DND-41 (cell line): ENCODE results near the gene DOK6.

ENCODE experiments used
- ATAC-seq: fragments of 200-7000 bp; cut with Tn5 transposase; 3 replicates; pipeline ENCODE4 v1.9.1; 2021; ENCODE audit warnings: low read depth; ENCODE audit not compliant: insufficient read depth
- DNase-seq: peaks from one replicate; pipeline ENCODE4 v3.0.0-alpha.2; 2020
- H2AFZ ChIP-seq: 2 replicates; pipeline ENCODE4 v1.6.0; 2012; ENCODE audit warnings: low read depth, low read length
- H3K27ac ChIP-seq: 2 replicates; pipeline ENCODE4 v1.5.1; 2012; ENCODE audit warnings: low read length, inconsistent platforms
- H3K27me3 ChIP-seq: fragments of 200-600 bp; sonication (generic); 2 replicates; pipeline ENCODE4 v1.6.0; 2012; ENCODE audit warnings: low read length, mild to moderate bottlenecking, inconsistent platforms; ENCODE audit not compliant: insufficient read depth, poor library complexity
- H3K36me3 ChIP-seq: 2 replicates; pipeline ENCODE4 v1.5.1; 2012; ENCODE audit warnings: low read length, inconsistent platforms; ENCODE audit not compliant: insufficient read depth
- H3K4me1 ChIP-seq: 2 replicates; pipeline ENCODE4 v1.5.1; 2012; ENCODE audit warnings: mild to moderate bottlenecking, low read length; ENCODE audit not compliant: insufficient read depth
- H3K4me2 ChIP-seq: 2 replicates; pipeline ENCODE4 v1.6.0; 2012; ENCODE audit warnings: mild to moderate bottlenecking, moderate library complexity, low read length, inconsistent platforms; ENCODE audit not compliant: insufficient read depth
- H3K4me3 ChIP-seq, 2 experiments: fragments of 200-600 bp in 1 of 2; shearing (Covaris generic) in 1 of 2; 2 replicates each; pipeline ENCODE4 v1.5.1; 2012 to 2016; ENCODE audit warnings: inconsistent platforms in 2 of 2, low read length in 2 of 2, mild to moderate bottlenecking in 2 of 2, low read depth in 1 of 2, moderate library complexity in 1 of 2
- H3K79me2 ChIP-seq: 2 replicates; pipeline ENCODE4 v1.6.0; 2012; ENCODE audit warnings: low read length, inconsistent platforms; ENCODE audit not compliant: insufficient read depth
- H3K9ac ChIP-seq: 2 replicates; pipeline ENCODE4 v1.6.0; 2012; ENCODE audit warnings: low read depth, mild to moderate bottlenecking, inconsistent platforms, low read length, moderate library complexity
- H3K9me3 ChIP-seq: 2 replicates; pipeline ENCODE4 v1.5.1; 2012; ENCODE audit warnings: low read length, moderate library complexity, mild to moderate bottlenecking, inconsistent platforms; ENCODE audit not compliant: insufficient read depth, severe bottlenecking
- H4K20me1 ChIP-seq: 2 replicates; pipeline ENCODE4 v1.6.0; 2012; ENCODE audit warnings: low read length; ENCODE audit not compliant: insufficient read depth
- CTCF ChIP-seq: IDR thresholded peaks from 2 replicates; pipeline ENCODE4 v1.5.1; 2012; ENCODE audit warnings: borderline replicate concordance, low read length, moderate library complexity, mild to moderate bottlenecking; ENCODE audit not compliant: poor library complexity, severe bottlenecking; ENCODE audit errors: extremely low read depth
- EZH2 ChIP-seq: IDR thresholded peaks from 3 replicates; pipeline ENCODE4 v1.6.1; 2012; ENCODE audit warnings: borderline replicate concordance, low read depth, mild to moderate bottlenecking, moderate library complexity, low read length, inconsistent platforms; ENCODE audit not compliant: severe bottlenecking

The DOK6 gene

GRCh38 chr18:69400976-69401225 is 213 bp downstream of the DOK6 start:
- Histone ChIP-seq H3K27me3 (no peaks in the 10 kb centered on the region), H3K9ac (no peak overlapping the region), H3K27ac (no peak overlapping the region), H3K4me1 (no peaks in the 10 kb centered on the region), H3K9me3 (peaks cover 7% of the 10 kb centered on the region), H2AFZ (no peak overlapping the region), H4K20me1 (no peaks in the 10 kb centered on the region), H3K79me2 (no peaks in the 10 kb centered on the region), H3K36me3 (no peaks in the 10 kb centered on the region), H3K4me3 (no peak overlapping the region), H3K4me2 (no peak overlapping the region)
- no peak for ATAC-seq
- DNase-seq, result no peak
- TF ChIP-seq CTCF (no peak), EZH2 (no peak)

- no peaks in the 10 kb centered on the region for H3K4me1 ChIP-seq
- H3K4me3 ChIP-seq, result no peak overlapping the region
- H3K79me2 ChIP-seq, result no peaks in the 10 kb centered on the region
- H3K9me3 ChIP-seq, result peaks cover 7% of the 10 kb centered on the region
- no peak overlapping the region for H3K27ac ChIP-seq
- H3K27me3 ChIP-seq, result no peaks in the 10 kb centered on the region
- ATAC-seq (no peak), DNase-seq (no peak)
- no peak overlapping the region for H2AFZ ChIP-seq
- no peaks in the 10 kb centered on the region for H4K20me1 ChIP-seq
- no peak overlapping the region for H3K4me2 ChIP-seq
- TF ChIP-seq CTCF (no peak), EZH2 (no peak)
- H3K9ac ChIP-seq, result no peak overlapping the region
- no peaks in the 10 kb centered on the region for H3K36me3 ChIP-seq
Measured at GRCh38 chr18:69401226-69401971, 711 bp downstream of the DOK6 start.

GRCh38 chr18:69401972-69402532 is 1.4 kb downstream of the DOK6 start:
- H3K4me2 ChIP-seq, result no peak overlapping the region
- no peaks in the 10 kb centered on the region for H3K4me1 ChIP-seq
- no peaks in the 10 kb centered on the region for H4K20me1 ChIP-seq
- no peaks in the 10 kb centered on the region for H3K36me3 ChIP-seq
- no peak for ATAC-seq
- H3K79me2 ChIP-seq, result no peaks in the 10 kb centered on the region
- no peak overlapping the region for H3K4me3 ChIP-seq
- no peak for TF ChIP-seq CTCF
- TF ChIP-seq EZH2, result no peak
- H2AFZ ChIP-seq, result no peak overlapping the region
- H3K9me3 ChIP-seq, result peaks cover 7% of the 10 kb centered on the region
- H3K27ac ChIP-seq, result no peak overlapping the region
- H3K27me3 ChIP-seq, result no peaks in the 10 kb centered on the region
- H3K9ac ChIP-seq, result no peak overlapping the region
- no peak for DNase-seq

GRCh38 chr18:69402533-69402989 is 1.9 kb downstream of the DOK6 start:
- Histone ChIP-seq H3K27me3 (no peaks in the 10 kb centered on the region), H3K4me1 (no peaks in the 10 kb centered on the region), H3K36me3 (no peaks in the 10 kb centered on the region), H4K20me1 (no peaks in the 10 kb centered on the region), H3K9me3 (peaks cover 7% of the 10 kb centered on the region), H3K27ac (no peak overlapping the region), H2AFZ (no peak overlapping the region), H3K4me2 (no peak overlapping the region), H3K4me3 (no peak overlapping the region), H3K9ac (no peak overlapping the region), H3K79me2 (no peaks in the 10 kb centered on the region)
- no peak for DNase-seq
- no peak for ATAC-seq
- no peak for TF ChIP-seq CTCF
- no peak for TF ChIP-seq EZH2
